GM19328 (cell line): ENCODE data around the gene MOCS1.
"Not testable (repeated sequence)": the region's sequence is repeated elsewhere in the genome, so short reads cannot be mapped to it uniquely, and the experiment has no call there.

ENCODE experiments used
- ATAC-seq: cut with Tn5 transposase; IDR thresholded peaks from one replicate; pipeline ENCODE4 v1.9.1; 2021; ENCODE audit warnings: mild to moderate bottlenecking, moderate library complexity; ENCODE audit not compliant: unreplicated experiment

Gene MOCS1

DNA sequence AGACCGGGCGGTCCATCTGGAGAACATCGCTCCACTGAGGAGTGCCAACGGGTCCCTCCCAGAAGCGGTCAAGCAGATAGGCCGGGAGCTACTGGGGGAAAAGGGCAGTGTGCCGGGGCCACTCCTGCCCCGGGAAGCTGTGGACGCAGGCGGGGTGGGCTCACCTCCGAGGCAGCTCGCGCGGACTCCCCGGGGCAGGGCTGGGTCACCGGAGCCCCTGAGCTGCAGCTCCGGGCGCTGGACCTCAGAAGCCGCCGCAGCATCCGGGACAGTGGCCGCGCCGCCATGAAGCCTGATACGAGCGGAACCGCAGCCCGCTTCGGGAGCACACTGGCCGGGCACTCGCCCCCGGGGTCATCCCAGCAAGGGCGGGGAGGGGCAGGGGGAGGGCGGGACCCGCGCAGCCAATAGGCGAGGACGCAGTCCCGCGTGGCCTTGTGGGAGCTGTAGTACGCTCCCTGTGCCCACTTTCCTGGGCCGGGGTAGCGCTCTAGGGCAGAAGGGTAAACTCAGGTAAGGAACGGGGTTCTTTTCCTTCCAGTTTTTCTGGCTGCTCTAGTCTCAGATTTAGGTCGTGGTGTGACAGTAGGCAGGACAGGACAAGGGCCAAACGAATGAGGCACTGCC lies at the start of gene MOCS1:
Gene MOCS1, minus strand, starts transcription at position 332 of the 627 bp plus-strand sequence. Its CDS starts 45 bp downstream, at position 287.
- no peak for ATAC-seq

DNA sequence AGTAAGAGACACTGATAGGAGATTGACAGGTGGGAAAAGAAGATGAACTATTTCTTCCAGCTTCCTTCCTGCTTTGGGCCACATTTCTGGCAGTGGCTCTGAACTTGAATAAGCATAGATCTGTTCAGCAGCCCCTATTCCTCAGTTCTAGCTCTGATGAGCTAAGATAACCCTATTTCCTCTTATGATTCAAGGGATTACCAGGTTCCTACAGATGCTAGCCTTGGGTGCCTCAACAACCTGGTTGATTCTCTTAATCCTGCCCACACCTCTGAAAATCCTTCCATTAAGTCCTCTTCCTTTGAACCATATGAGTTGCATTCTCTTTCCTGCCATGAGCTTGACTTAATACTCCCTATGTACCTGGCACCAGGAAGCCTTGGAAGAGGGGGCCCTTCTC lies 49.8 kb upstream of the MOCS1 start:
- no peak for ATAC-seq

DNA sequence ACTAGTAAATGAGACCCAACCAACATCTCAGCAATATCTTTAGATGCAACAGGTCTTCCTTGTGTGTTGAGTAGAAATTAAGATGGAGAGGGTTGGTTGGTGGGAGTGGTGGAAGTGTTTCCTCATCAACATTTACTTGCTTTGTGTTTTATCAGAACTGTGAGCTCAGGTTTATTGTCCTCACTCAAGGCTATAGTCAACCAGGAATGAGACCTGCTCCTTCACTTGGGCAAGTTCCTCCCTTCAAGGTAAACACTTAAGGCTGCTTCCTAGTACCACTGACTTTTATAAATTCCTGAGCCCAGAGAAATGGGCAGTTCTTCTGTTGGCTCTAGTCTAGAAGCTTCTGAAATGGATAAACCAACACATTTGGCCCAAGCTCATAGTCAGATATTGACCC lies 48.9 kb upstream of the MOCS1 start:
- no peak for ATAC-seq

DNA sequence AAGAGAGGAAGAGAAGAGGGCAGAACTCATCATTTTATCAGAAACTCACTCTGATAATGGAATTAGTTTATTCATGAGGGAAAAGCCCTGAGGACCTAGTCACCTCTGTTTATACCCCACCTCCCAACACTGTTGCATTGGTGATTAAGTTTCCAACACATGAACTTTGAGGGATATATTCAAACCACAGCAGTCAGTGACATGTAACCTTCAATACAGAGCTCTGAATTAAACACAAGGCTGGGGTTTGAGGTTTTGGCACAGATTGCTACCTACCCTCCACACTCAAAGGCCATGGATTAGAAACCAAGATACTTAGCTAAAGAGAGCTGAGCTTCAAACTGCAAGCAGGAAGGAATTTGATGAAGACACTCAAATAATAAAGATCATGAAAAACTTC lies 48.5 kb upstream of the MOCS1 start:
- ATAC-seq: no peak

DNA sequence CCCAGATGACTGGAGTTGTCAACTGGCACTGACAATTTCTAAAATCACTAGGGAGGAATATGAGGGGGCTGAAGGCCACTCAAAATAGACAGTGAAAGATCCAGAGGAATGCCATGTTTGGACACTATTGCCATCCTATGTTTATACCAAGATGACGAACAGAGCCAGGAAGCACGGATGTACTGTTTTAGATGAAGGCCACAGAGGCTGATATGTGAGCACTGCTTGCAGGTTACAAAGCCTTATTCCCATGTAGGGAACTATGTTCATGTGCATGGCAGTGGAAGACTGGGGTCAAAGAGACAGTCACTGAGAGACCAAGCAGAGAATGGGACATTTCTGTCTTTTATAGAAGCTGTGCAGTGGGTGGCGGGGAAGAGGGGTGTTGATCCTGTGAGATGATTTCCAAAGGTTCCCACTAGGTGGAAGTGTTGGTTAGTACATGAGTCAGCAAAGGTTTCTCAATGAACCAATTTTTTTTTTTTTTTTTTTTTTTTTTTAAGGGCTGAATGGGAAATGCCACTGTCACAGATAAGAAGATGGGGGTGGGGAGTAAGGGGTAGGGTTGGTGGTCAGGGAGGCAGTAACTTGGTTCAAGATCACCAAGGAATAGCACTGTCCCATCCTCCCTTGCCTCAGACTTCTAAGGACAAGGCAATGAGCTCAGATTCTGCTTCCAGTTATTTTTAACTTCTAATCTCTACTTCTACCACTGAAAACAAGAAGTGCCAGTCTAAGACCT lies 46.7 kb upstream of the MOCS1 start:
- no peak for ATAC-seq

DNA sequence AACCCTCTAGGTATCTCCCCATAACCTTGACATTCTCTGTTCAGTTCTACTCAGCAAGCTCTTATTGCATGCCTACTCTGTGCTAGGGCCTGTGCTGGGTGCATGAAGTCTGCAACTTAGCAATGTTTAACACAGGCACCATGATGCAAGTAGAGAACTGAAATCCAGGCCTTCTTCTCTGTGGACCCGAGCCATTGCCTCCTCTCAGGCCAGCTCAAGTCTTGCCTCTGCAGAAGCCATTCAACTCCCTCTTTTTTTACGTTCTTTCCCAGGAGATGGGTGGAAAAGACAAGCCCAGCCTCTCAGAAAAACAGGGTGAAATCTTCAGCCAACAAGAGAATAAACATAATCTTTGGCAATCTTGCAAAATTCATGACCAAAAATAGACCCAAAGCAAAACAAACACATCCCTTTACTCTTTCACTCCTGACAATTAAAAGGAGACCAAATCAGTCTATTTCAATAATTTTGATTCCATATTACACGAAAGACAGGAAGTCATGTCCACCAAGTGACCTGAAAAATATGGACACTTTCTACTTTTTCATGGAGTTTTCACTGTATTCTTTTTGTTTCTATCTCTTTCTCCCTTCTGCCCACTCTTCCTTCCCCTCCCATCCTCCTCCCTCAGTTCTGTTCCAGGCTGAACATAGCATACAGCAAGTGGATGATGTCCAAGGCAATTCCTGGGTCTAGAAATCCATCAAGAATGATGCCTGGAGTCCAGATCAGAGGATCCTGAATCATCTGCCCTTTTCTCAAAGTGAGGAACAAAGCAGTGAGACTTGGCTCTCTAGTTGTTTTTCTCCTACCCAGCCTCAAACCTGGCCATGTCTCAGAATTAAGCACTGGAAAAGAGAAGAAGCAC lies 45.4 kb upstream of the MOCS1 start:
- ATAC-seq: no peak

DNA sequence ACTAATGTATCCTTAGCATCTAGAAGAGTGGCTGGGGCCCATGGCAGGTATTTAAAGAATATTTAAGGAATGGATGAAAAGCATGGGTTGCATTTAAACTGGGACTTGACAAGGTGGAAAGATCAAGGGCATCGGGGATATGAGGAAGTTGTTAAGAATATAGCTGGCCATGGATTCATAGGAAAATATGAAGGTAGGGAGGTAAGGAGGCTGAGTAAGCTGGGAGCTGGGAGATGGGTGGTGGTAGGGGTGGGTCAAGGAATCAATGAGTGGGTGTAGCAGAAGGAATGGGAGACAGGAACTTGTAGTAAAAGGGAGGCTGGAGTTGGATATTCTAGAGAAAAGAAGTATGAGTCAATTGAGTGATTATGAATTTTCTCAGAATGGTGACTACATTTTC lies 44.0 kb upstream of the MOCS1 start:
- no peak for ATAC-seq

DNA sequence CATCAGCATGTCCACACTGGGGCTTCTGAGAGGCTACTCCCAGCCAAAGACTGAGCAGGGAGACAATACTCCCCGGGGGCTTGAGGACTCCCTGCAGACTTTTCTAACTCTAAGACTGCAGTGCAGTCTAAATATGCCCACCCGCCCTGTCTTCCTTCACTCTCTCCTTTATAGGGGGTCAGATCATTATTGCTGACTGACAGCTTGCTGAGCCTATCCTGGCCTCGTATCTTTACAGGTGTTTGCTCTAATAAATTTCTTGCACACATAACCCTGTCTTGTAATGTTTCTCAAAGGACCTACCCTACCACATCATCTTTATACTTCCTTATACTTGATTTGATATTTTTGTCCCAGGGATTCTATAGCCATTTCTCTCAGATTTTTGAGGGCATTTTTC lies 39.4 kb upstream of the MOCS1 start:
- no peak for ATAC-seq

DNA sequence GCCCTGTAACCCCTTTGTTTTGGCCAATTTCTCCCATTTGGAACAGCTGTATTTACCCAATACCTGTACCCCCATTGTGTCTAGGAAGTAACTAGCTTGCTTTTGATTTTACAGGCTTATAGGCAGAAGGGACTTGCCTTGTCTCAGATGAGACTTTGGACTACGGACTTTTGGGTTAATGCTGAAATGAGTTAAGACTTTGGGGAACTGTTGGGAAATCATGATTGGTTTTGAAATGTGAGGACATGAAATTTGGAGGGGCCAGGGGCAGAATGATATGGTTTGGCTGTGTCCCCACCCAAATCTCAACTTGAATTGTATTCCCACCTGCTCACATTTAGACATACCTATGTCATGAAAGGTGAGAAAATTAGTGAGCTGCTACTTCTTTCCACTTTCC lies 38.5 kb upstream of the MOCS1 start:
- ATAC-seq: not testable (repeated sequence)

DNA sequence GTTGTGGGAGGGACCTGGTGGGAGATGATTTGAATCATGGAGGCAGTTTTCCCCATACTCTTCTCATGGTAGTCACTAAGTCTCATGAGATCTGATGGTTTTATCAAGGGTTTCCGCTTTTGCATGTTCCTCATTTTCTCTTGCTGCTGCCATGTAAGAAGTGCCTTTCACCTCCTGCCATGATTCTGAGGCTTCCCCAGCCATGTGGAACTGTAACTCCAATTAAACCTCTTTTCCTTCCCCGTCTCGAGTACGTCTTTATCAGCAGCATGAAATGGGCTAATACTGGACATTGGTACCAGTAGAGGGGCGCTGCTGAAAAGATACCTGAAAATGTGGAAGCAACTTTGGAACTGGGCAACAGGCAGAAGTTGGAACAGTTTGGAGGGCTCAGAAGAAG lies 36.9 kb upstream of the MOCS1 start:
- ATAC-seq: not testable (repeated sequence)

DNA sequence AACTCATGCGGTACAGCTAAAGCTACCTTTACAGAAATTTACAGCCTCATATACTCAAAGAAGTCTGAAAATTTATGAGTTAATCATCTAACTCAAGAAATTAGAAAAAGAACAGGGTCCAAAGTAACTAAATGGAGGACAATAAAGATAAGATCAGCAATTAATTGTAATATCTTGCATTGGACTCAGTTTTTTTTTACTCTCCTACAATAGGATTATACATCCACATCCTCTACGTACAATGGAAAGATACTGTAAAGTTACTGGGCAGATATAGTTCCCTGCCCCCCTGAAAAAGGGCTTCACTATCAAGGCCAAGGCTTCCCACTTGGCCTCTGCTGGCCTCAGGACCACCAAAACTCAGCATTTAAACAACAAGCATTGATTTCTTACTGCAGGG lies 31.5 kb upstream of the MOCS1 start:
- ATAC-seq: no peak

DNA sequence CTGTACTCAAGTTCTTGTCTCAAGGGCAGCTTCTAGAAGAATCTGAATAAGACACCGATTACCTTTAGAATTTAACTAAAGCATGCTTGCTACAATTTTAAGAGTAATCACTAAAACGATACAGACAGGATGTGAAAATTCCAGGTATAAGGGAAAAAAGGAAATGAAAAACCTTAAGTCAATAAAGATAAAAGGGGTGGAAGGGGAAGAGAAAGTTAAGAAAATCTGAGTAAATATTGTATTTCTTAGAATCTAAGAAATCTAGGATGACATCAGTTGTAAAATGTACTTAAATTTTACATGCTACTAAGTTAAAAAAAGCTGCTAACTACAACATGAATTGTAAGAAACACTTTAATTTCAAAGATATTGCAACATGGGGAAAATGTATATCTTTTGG lies 30.3 kb upstream of the MOCS1 start:
- ATAC-seq: no peak

DNA sequence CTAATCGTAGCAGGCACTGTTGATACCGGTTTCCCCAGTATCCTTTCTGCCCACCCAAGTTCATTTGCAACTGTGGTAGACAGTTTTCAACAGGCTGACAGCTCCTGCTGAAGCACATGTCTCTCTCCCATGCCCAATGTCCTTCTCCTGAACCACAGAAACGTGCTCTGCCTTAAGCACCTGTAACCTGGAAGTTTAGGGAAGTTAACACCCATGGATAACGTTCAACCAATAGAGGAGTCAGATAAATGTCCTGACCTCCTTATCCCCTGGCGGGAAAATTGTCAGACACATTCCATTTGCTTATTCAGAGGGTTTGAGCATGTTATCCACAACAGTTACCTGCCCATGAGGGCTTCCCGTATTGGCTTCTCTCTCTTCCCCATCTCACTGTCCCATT lies 29.8 kb upstream of the MOCS1 start:
- no peak for ATAC-seq

DNA sequence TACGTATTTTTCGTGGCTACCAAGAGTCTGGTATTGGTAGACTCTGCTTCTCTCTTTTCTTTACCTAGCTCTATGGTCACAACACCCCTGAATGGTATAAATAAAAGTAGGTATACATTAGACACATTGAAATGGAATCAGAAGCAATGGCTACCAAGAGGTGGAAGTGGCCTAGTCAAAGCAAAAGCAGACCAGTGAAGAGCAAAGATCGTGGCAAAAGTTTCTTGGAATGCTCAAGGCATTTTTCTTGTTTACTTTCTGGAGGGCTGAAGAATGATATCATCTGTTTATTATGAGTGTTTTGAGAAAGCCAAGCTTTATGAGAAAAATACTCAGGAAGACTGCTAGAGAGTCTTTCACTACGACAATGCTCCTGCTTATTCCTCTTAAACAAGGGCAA lies 28.6 kb upstream of the MOCS1 start:
- ATAC-seq: no peak

DNA sequence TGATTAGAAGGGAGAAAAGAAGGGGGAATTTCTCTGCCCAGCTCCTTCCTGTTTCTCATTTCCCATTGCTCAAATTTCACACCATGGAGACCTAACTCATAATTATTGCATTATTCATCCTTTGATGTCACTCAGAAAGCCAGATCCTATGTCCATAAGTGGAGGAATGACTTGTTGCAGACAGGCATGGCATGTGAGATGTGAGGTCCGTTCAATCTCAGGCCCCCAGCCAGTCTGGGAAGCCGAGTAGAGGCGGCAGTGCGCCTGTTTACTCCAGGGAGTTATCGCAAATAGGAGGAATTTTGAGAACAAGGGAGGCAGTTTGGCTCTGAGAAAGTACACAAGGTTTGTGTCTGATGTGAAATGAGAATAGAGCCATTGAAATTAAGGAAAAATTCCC lies 26.9 kb upstream of the MOCS1 start:
- no peak for ATAC-seq

DNA sequence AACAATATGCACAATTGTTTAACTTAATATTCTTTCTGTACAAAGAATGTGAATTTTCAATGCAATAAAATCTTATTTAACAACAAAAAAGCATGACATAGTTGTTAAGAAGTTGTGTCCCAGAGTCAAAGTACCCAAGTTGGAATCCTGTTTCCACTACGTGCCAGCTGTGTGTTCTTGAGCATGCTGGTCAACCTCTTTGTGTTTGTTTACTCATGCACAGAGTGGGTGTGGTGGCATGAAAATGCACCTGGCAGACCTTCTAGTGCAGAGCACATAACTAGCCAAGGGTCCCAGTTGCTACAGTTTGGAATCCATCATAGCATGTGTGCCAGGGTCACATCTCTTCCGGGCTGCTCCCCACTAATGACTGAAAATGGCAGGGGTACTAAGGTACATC lies 24.7 kb upstream of the MOCS1 start:
- no peak for ATAC-seq

DNA sequence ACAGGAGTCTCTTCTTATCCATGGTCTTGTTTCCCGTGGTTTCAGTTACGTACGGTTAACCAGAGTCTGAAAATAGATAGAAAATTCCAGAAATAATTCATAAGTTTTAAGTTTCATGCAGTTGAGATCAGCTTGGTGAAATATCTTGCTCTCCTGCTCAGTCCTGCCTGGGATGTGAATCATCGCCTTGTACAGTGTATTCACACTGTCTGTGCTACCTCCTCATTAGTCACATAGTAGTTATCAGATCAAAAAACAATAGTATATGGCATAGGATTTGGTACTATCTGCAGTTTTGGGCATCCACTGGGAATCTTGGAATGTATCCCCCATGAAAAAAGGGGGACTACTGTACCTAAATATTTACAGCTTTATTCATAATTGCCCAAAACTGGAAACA lies 22.7 kb upstream of the MOCS1 start:
- no peak for ATAC-seq

DNA sequence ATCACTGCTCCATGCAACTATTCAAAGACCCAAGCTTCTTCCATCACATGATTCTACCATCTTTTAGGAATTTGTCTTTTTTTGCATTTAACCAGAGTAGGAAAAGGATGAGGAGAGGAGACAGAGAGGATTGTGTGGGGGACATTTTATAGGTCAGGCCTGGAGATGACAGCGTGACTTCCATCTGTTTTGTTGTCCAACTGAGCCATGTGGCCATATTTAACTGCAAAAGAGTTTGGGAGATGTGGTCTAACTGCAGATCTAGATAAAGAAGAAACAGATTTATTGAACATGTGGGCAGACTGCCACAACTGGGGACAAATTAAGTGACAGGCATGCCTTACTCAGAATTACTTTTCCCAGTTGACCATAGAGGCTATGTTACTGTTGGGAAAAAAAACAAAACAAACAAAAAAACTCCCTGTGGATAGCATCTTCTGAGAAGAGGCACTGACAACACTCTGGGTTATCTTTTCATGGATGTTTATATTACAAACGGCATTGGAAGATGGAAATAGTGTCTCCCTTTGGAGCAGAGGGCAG lies 18.9 kb upstream of the MOCS1 start:
- ATAC-seq: no peak

DNA sequence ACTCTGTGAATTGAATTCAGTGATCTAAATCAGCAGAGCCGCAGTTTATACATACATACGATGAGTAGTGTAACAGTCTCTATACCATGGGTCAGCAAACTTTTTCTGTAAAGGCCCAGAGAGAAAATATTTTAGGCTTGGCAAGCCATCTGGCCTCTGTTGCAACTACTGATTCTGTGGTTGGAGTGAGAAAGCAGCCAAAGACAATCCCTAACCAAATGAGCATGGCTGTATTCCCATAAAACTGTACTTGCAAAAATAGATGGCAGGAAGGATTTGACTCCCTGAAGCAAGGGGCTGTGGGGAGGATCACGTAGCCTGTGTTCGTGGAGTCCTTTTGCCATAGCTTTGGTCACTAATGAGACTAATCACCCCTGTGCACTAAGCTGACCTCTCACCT lies 17.9 kb upstream of the MOCS1 start:
- no peak for ATAC-seq

DNA sequence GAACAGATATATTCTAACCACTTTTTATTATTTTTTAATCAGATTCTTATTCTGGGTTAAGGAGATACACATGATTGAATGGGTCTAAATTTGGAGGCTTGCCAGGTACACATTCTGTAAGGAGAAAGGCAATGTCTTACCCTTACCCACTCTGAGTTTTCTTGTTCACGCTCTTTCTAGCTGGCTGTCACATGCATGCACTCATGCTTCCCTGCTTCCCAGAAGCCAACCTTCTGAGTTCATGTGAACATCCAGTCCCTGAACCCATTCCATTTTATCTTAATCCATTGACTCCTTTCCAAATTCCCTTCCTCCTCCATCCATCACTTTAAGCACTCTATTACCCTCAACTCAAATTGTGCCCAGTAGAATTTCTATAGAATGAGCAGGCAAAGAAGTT lies 17.5 kb upstream of the MOCS1 start:
- no peak for ATAC-seq

DNA sequence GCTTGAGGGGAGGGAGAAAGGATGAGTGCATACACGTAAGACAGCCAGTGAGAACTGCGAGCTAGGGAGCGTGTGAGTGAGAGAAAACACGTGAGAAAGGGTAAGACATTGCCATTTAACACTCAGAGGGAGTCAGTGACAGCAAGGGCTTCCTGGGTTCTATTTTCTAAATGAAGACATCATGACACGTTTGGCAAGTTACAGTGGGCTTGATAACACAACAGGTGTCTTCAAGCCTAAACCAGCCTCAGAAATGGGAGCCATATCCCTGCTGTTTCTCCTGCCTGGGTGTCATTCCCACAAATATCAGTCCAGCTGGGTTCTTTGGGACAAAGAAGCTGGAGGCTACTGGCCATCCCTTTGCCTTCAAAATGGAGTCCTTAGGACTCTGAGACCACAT lies 16.9 kb upstream of the MOCS1 start:
- ATAC-seq: no peak
